Suppressor macrophage treated with lipopolysaccharide for 4 hours (primary cell): Measurements from ENCODE around the gene SSH2.

Experiments used
- DNase-seq: peaks from one replicate; pipeline ENCODE4 v3.0.0-alpha.2; 2020

SSH2 gene

DNA sequence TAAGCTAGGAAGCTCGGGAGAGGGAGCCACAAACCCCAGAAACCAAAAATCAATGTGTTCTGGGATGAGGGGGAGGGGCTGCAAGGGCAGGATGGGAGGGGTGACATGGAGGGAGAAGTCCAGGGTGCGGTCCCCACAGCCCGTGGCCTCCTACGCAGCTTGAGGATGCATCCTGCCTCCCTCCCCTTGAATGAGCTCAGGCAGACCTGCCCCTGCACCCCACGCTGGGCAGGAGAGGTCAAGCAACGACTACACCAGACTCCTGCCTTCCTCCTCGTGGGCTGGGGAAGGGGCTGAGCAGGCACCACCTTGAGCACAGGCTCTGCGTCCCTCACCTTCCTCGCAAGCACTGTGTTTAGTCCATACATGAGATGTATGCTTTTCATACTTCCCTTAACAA is 333.2 kb downstream of the SSH2 start:
- no peak for DNase-seq

GRCh38 chr17:29595943-29596774 is 333.9 kb downstream of the SSH2 start:
- no peak for DNase-seq

DNA sequence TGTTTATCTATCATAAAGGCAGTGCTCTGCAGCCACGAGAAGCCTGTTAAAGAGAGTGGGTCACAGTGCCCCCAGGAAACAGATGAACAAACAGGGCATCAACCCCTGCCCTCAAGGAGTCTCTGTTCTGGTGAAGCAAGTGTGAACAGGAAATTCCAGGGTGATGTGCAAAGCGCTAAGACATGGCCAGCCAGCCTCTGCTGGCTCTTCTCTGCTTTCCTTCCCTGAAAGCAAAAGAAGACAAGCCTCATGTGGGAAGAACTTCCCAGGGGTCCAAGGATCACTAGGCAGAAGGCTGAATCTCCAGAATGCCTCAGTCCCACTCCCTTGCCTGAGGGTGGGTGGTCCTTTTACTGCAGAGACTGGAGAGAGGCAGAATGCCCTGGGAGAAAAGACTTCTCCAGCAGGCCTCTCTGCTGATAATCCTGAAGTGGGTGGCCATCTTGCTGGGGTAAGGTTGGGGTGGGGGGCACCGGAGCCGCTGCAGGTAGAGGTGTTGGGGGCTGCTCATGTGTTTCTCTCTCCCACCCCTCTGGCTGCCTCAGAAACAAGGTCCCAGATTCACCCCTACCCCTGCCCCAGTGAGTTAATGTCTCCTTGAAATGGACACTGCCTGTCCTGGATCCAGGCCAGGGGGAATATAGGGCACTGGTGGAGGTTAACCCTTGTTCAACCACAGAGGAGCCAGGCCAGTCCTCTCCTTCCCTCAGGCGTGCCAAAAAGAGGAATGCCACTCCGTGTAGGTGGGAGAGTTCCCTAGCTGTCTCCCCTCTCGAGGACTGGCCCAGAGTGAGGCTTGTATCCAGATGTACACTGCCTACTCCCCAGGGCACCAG is 334.7 kb downstream of the SSH2 start:
- no peak for DNase-seq

- DNase-seq, result no peak
Observed at GRCh38 chr17:29594519-29595090, 335.4 kb downstream of the SSH2 start.

DNA sequence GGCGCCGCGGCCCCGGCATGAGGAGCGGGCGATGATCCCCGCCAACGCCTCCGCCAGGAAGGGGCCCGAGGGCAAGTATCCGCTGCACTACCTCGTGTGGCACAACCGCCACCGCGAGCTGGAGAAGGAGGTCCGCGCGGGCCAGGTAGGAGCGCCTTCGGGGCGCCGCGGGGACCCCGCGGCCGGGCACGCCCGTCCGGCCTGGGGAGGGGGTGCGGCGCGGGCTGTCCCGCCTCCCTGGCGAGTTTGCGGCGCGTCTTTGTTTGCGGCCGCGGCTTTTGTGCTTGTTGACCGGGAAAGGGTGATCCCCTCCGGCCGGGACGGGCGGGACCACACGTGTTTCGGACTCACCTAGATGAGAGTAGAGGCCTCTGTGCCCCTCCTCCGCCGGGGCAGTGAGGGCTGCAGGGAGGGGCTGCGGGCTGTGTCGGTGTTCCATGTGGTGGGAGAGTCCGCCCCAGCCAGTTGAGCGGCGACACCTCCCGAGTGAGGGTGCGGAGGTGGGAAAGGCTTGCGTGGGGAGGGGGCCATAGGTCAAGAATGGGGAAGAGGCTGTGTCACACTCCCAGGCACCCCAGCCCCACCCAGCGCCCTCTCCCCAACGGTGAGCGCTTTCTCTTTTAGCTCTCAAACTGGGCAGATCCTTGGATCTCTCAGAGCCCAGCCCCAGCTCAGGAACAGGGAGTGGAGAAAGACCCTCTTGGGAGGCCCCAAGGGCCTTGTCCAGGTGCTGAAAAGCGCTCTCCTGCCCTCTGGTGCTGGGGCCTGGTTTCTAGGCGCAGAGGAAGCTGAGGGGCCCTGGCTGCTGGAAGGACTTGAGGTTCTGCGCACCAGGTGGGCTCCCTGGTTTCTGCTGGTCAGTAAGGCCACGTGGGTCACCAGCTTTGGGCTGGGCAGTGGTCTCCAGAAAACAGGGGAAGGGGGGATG is 336.2 kb downstream of the SSH2 start:
- no peak for DNase-seq

DNA sequence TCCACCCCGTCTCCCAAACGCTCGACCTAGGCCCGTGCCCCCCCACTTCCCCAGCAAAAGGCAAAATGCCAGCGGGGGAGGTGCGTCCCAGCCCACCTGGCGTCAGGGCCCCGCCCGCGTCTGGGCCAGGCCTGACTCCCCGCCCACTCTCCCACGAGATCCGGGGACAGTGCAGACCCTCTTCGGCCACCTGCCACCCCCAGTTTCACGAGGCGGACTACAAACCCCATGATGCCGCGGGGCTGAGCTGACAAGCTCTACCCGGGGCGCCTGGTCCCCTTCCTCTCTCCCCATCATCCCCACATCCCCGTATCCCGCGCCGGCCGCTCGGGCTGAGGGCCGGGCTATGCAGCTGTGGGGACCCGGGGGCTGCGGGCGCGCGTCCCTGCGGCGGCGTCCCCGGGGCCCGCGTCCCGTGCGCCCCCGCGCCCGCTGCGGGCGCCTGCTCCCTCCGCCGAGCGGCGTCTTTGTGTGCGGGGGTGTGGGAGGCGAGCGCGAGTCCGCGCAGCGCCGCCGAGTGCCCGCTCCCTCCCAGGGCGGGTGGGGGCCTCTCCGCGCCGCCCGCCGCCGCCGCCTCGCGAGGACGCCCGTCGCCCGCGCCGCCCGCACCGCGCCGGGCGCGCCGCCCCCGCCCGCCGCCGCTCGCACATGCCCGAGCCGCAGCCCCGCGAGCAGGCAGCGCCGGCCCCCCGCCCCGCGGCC is 337.0 kb downstream of the SSH2 start, which contains the start of gene ANKRD13B:
ANKRD13B (plus strand) TSS at position 283 of the 702 bp plus-strand sequence. CDS start 490 bp downstream, outside the sequence.
- no peak for DNase-seq

GRCh38 chr17:29591737-29592608 is 338.1 kb downstream of the SSH2 start:
- peak; percentile 78 for DNase-seq

DNA sequence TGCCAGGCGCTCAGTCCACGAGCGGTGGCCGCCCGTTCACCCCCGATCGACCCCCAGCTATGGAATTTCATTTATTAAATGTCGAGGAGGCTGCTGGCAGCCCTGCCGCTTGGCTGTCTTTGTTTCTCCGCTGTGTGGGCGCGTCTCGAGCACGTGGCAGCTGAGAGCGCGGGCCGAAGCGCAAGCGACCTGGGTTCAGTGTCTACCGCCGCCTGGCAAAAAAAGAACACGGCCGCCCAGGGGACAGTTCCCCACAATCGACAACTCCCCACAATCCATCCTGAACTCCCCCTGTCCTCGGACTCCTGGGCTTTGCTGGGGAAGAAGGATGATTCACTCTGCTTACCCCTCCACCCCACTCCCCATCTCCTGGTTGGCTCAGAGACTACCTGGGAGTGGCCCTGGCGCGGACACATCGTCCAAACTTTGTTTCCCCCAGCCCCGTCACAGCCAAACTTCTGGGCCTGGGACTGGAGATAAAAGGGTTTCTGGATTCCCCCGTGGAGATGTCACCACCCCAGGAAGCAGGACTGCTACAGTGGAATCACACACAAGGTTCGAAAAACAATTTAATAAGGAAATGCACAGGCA is 338.8 kb downstream of the SSH2 start:
- no peak for DNase-seq

- no peak for DNase-seq
Observed at GRCh38 chr17:29590411-29591145, 339.4 kb downstream of the SSH2 start.

- DNase-seq, result peak; percentile 95
Observed at GRCh38 chr17:29589524-29590410, 340.3 kb downstream of the SSH2 start, which contains the start of gene GIT1. GIT1 (minus strand) TSS chr17:29589648; CDS start chr17:29589378, 270 bp downstream.

GRCh38 chr17:29588562-29589411 is 341.2 kb downstream of the SSH2 start:
- no peak for DNase-seq

DNA sequence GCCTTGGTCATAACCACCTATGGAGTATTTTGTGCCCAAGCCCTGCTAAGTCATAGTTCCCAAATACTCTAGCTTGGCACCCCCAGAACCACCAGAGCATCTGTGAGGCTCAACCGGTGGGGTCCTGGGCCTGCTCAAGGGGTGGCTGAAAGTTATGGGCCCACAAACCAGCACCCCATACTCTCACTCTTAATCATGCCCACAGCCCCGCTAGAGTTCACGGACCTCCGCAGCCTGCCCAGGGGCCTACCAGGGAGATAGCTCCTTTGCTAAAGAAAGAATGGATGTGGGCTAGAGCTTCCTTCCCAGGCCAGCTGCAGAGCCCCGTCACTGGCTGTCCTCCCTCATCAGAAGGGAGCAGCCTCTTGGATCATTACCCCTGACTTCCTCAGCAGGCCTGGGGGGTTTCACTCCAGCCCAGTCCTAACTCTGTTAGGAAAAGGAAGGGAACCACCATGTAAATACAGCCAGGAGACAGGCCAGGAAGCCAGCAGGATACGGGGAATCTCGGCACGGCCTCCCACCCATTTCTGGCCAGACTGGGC is 341.9 kb downstream of the SSH2 start:
- DNase-seq, result peak; percentile 33

GRCh38 chr17:29587591-29587990 is 342.4 kb downstream of the SSH2 start:
- DNase-seq, result no peak

DNA sequence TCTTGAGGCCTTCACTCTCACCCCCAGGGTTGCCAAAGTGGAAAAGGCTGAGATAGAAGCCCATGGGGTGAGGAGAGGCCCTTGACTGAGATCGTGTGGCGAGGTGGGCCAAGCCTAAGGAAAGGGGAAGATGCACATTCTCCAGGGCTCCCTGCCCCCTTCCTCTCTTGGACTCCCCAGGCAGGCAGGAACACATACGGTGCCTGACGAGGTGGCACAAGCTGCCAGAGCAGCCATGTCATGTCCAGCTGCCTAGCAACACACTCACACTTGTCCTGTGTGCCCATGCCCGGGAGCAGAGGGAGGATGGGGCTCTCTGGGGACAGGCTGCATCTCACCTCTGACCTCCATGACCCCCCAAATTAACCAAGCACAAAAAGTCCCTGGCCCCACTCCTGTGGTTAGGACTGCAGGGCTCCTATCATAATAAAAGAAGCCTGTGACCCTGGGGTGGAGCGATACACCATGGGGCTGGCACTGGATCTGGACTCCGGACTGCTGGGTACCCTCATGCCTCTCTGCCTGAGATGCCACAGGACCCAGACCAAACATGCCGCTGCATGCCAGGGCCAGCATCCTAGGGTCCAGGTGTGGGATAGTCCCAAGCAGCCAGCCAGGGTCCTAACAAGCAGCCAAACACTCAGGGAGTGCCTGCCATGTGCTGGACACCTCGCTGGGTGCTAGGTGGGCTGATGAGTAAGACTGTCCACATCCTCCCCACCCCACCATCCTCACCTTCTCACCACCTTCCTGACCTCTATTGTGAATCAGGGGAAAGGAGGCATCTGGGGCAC is 343.2 kb downstream of the SSH2 start:
- no peak for DNase-seq

DNA sequence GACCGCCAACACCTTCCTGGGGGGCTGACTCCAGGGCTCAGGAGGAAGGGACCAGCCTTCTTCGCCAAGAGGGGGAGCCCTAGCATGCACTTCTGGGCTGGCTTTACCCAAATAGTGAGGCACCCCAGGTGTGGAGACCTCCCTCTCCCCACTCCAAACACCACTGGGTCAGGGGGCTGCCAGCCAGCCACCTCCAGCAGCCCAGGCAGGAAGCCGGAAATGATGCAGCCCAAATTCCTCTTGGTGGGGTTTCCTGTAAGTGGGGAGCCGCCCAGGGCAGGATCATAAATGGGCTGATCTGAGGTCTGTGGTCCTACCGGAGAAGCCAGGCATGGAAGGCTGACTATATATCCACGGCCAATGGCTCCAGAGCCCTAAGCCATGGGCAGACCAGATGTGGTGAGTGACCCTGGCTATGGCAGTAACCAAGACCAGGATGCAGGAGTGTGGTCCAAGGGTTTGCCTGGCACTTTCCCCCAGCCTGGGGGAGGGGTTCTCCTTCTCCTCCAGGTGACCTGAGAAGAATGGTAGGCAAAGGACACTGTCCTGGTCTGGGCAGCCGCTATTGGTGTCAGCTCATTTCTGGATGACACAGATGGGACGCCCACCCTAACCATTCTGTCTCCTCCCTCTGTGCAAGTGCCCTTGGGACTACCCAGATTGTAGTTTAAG is 344.8 kb downstream of the SSH2 start:
- DNase-seq, result no peak
